Left ventricle myocardium inferior (tissue), 1 donor: Measurements from ENCODE around the gene B3GAT3. TPM values are rescaled to one million over a fixed set of nuclear protein-coding genes. Genes with fewer than 3 reads are reported as not detected.
A peak's percentile ranks its signal among the peaks of the same experiment; 100 is the strongest.
"Not testable (repeated sequence)": the region's sequence is repeated elsewhere in the genome, so short reads cannot be mapped to it uniquely, and the experiment has no call there.

Source experiments
- DNase-seq: peaks from one replicate; pipeline ENCODE4 v3.0.0-alpha.2; 2020
- H3K27ac ChIP-seq: fragments of 200-600 bp; replicated peaks from 2 replicates; pipeline ENCODE4 v1.8.0; 2021
- H3K27me3 ChIP-seq: fragments of 200-600 bp; 2 replicates; pipeline ENCODE4 v1.8.0; 2021; ENCODE audit warnings: low read depth
- H3K36me3 ChIP-seq: fragments of 200-600 bp; 2 replicates; pipeline ENCODE4 v1.8.0; 2021
- H3K4me1 ChIP-seq: fragments of 200-600 bp; 2 replicates; pipeline ENCODE4 v1.8.0; 2021
- H3K4me3 ChIP-seq: fragments of 200-600 bp; 2 replicates; pipeline ENCODE4 v1.8.0; 2021; ENCODE audit warnings: mild to moderate bottlenecking, moderate library complexity
- H3K9me3 ChIP-seq: fragments of 200-600 bp; replicated peaks from 2 replicates; pipeline ENCODE4 v1.8.0; 2021
- CTCF ChIP-seq: fragments of 200-600 bp; IDR thresholded peaks from 2 replicates; pipeline ENCODE4 v1.8.0; 2021; ENCODE audit warnings: antibody characterized with exemption, mild to moderate bottlenecking, borderline replicate concordance
- intact Hi-C: fragments of 100-400 bp; cut with micrococcal nuclease; formaldehyde crosslinking; loops from one replicate; pipeline ENCODE4 v1.11.0; 2022
- total RNA-seq: library from RNA; stranded (reverse); fragmentation: NEBNext Ultra II Directional; extraction: Animal tissue kit (Norgen Biotek cat#: 25700); gene quantifications from one replicate; pipeline ENCODE4 v1.2.1, GENCODE V29; 2021
- donor health status: DM: no; HTN: yes; CAD: no; lungs with severe emphysema.

Gene B3GAT3
- total RNA-seq, 1 donor from 2014 or later = 13.2 TPM

- Histone ChIP-seq H3K9me3 (no peaks in the 10 kb centered on the region), H3K4me3 (peak overlapping the region; percentile 72), H3K36me3 (peaks cover 59% of the 10 kb centered on the region), H3K27ac (peak overlapping the region; percentile 96), H3K4me1 (peaks cover 45% of the 10 kb centered on the region), H3K27me3 (no peaks in the 10 kb centered on the region)
- intact Hi-C loops = no loop called here
- TF ChIP-seq CTCF = no peak
- DNase-seq = no peak
These were observed 28.8 kb downstream of the B3GAT3 start for GRCh38 chr11:62592989-62593421.

GRCh38 chr11:62592146-62592815 is 29.5 kb downstream of the B3GAT3 start:
- Histone ChIP-seq H3K27ac (peak overlapping the region; percentile 96), H3K9me3 (no peaks in the 10 kb centered on the region), H3K36me3 (peaks cover 59% of the 10 kb centered on the region), H3K27me3 (no peaks in the 10 kb centered on the region), H3K4me1 (peaks cover 45% of the 10 kb centered on the region), H3K4me3 (peak overlapping the region; percentile 72)
- no peak for DNase-seq
- intact Hi-C loops = no loop called here
- TF ChIP-seq CTCF = no peak

- H3K27me3 ChIP-seq = no peaks in the 10 kb centered on the region
- peaks cover 58% of the 10 kb centered on the region for H3K36me3 ChIP-seq
- H3K9me3 ChIP-seq = no peaks in the 10 kb centered on the region
- peak; percentile 93 for DNase-seq
- peak; percentile 14 for TF ChIP-seq CTCF
- H3K27ac ChIP-seq = peak within 1 kb of the TSS; percentile 96
- H3K4me1 ChIP-seq = peaks cover 45% of the 10 kb centered on the region
- peak within 1 kb of the TSS; percentile 72 for H3K4me3 ChIP-seq
- intact Hi-C loops = no loop called here
These were observed 30.2 kb downstream of the B3GAT3 start, which contains the start of gene TUT1 for GRCh38 chr11:62591448-62592145. Gene TUT1, minus strand, starts transcription at chr11:62591523. Its CDS starts 38 bp downstream, at chr11:62591485.

GRCh38 chr11:62588966-62589637 is 32.7 kb downstream of the B3GAT3 start:
- H3K4me1 ChIP-seq = peaks cover 45% of the 10 kb centered on the region
- no peak overlapping the region for H3K27ac ChIP-seq
- intact Hi-C loops = no loop called here
- H3K9me3 ChIP-seq = no peaks in the 10 kb centered on the region
- no peaks in the 10 kb centered on the region for H3K27me3 ChIP-seq
- no peak for TF ChIP-seq CTCF
- H3K4me3 ChIP-seq = no peak overlapping the region
- DNase-seq = no peak
- H3K36me3 ChIP-seq = peaks cover 55% of the 10 kb centered on the region

GRCh38 chr11:62585356-62585755 is 36.4 kb downstream of the B3GAT3 start:
- Histone ChIP-seq H3K36me3 (peaks cover 72% of the 10 kb centered on the region), H3K4me1 (peaks cover 22% of the 10 kb centered on the region)
- DNase-seq, H3K27ac ChIP-seq, H3K4me3 ChIP-seq, H3K9me3 ChIP-seq, intact Hi-C loops, H3K27me3 ChIP-seq: not testable (repeated sequence)

- Histone ChIP-seq H3K36me3 (peaks cover 78% of the 10 kb centered on the region), H3K4me1 (peaks cover 19% of the 10 kb centered on the region)
- DNase-seq = not testable (repeated sequence)
These were observed 40.1 kb downstream of the B3GAT3 start for GRCh38 chr11:62581735-62582134.

More at GRCh38 chr11:62581735-62582134, 40.1 kb downstream of the B3GAT3 start:
- H3K4me3 ChIP-seq, intact Hi-C loops, H3K27ac ChIP-seq, H3K9me3 ChIP-seq, H3K27me3 ChIP-seq: not testable (repeated sequence)
